Measurements from ENCODE around the gene DLGAP4. TPM values are rescaled to one million over a fixed set of nuclear protein-coding genes. Genes with fewer than 3 reads are reported as not detected.

Gene DLGAP4
- total and polyA plus RNA-seq, 10 of the 15 experiments (the other 5 are each of a cell fraction or from before 2014, with no cell fraction given): 0.42 to 43.3 (median 19.0) TPM

- Histone ChIP-seq H4K20me1 (ENCODE audit: control insufficient read depth, insufficient read depth) (no peaks in the 10 kb centered on the region), H2AFZ (ENCODE audit: control insufficient read depth, low read depth, low read length) (no peak overlapping the region), H3K4me2 (ENCODE audit: control insufficient read depth, insufficient read depth) (no peak overlapping the region), H3K4me1 (ENCODE audit: control insufficient read depth, insufficient read depth, low read length) (no peaks in the 10 kb centered on the region), H3K79me2 (ENCODE audit: control insufficient read depth, insufficient read depth, low read length) (no peaks in the 10 kb centered on the region), H3K27me3 (replicated peaks in 1 of 2; ENCODE audit: control insufficient read depth in 2 of 2, insufficient read depth in 2 of 2, low read length in 1 of 2) (peaks cover 0 to 8% of the 10 kb centered on the region in 2 experiments; a peak in 2 of 4 replicates), H3K27ac (ENCODE audit: control insufficient read depth, insufficient read depth) (no peak overlapping the region), H3K9ac (ENCODE audit: control insufficient read depth, insufficient read depth, low read length) (no peak overlapping the region), H3K36me3 (ENCODE audit: control insufficient read depth in 2 of 2, insufficient read depth in 2 of 2, low read length in 1 of 2) (no peaks in the 10 kb centered on the region), H3K9me3 (replicated peaks; ENCODE audit: control insufficient read depth, insufficient read depth, low read length) (no peaks in the 10 kb centered on the region), H3K4me3 (no peak overlapping the region)
- DNase-seq (ENCODE audit: low read depth, low spot score): no peak
- intact Hi-C loops (cut with micrococcal nuclease; ENCODE audit: unreplicated experiment) (no loop called here), in situ Hi-C loops (cut with MboI) (no loop called here)
- no peak for ATAC-seq
- TF ChIP-seq CHD4 (IDR thresholded peaks at IDR 0.05): no peak
- POLR2A ChIA-PET: no interaction called here
- BruUV-seq (replicated peaks): no TSS peak
- CTCF ChIA-PET: no interaction called here
- WGBS (ENCODE audit: insufficient coverage, insufficient replicate concordance, low lambda C conversion rate, missing lambda C conversion rate): 4% methylated on average over 5 of the region's 5 CpGs
- RAD21 ChIA-PET (ENCODE audit: unreplicated experiment): no interaction called here
- SMC1A ChIA-PET (ENCODE audit: uncharacterized antibody, unreplicated experiment): interaction anchor here (0.6 kb wide), 1 partner anchor 15 kb away, joined by 3 read pairs; no protein-coding TSS in a partner anchor
- FAIRE-seq: no peak
These were observed 27.7 kb downstream of the DLGAP4 start for GRCh38 chr20:36333841-36334240.

- DNase-seq (ENCODE audit: low read depth, low spot score) (no peak), FAIRE-seq (no peak), ATAC-seq (no peak)
- intact Hi-C loops (cut with micrococcal nuclease; ENCODE audit: unreplicated experiment) (no loop called here), in situ Hi-C loops (cut with MboI) (no loop called here)
- Histone ChIP-seq H3K9me3 (replicated peaks; ENCODE audit: control insufficient read depth, insufficient read depth, low read length) (no peaks in the 10 kb centered on the region), H3K9ac (ENCODE audit: control insufficient read depth, insufficient read depth, low read length) (no peak overlapping the region), H3K4me1 (ENCODE audit: control insufficient read depth, insufficient read depth, low read length) (no peaks in the 10 kb centered on the region), H3K27ac (ENCODE audit: control insufficient read depth, insufficient read depth) (no peak overlapping the region), H3K79me2 (ENCODE audit: control insufficient read depth, insufficient read depth, low read length) (no peaks in the 10 kb centered on the region), H3K4me2 (ENCODE audit: control insufficient read depth, insufficient read depth) (no peak overlapping the region), H3K4me3 (no peak overlapping the region), H3K27me3 (replicated peaks in 1 of 2; ENCODE audit: control insufficient read depth in 2 of 2, insufficient read depth in 2 of 2, low read length in 1 of 2) (peaks cover 0 to 8% of the 10 kb centered on the region in 2 experiments; a peak in 2 of 4 replicates), H4K20me1 (ENCODE audit: control insufficient read depth, insufficient read depth) (no peaks in the 10 kb centered on the region), H3K36me3 (ENCODE audit: control insufficient read depth in 2 of 2, insufficient read depth in 2 of 2, low read length in 1 of 2) (no peaks in the 10 kb centered on the region), H2AFZ (ENCODE audit: control insufficient read depth, low read depth, low read length) (no peak overlapping the region)
- POLR2A ChIA-PET: no interaction called here
- no TSS peak for BruUV-seq (replicated peaks)
- CTCF ChIA-PET: no interaction called here
- RAD21 ChIA-PET (ENCODE audit: unreplicated experiment): no interaction called here
- WGBS (ENCODE audit: insufficient coverage, insufficient replicate concordance, low lambda C conversion rate, missing lambda C conversion rate): 27% methylated on average over 20 of the region's 20 CpGs
- SMC1A ChIA-PET (ENCODE audit: uncharacterized antibody, unreplicated experiment): interaction anchor here (0.6 kb wide), 1 partner anchor 14 kb away, joined by 3 read pairs; no protein-coding TSS in a partner anchor
- no peak for TF ChIP-seq KAT2A (conservative IDR thresholded peaks at IDR 0.05; ENCODE audit: control insufficient read depth, low read depth, low read length)
- no peak for TF ChIP-seq IKZF2 (IDR thresholded peaks at IDR 0.05)
- TF ChIP-seq, protein P1, sequence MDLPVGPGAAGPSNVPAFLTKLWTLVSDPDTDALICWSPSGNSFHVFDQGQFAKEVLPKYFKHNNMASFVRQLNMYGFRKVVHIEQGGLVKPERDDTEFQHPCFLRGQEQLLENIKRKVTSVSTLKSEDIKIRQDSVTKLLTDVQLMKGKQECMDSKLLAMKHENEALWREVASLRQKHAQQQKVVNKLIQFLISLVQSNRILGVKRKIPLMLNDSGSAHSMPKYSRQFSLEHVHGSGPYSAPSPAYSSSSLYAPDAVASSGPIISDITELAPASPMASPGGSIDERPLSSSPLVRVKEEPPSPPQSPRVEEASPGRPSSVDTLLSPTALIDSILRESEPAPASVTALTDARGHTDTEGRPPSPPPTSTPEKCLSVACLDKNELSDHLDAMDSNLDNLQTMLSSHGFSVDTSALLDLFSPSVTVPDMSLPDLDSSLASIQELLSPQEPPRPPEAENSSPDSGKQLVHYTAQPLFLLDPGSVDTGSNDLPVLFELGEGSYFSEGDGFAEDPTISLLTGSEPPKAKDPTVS (IDR thresholded peaks at IDR 0.05; ENCODE audit: low read depth, low read length): no peak
- no peak for TF ChIP-seq GABPA (IDR thresholded peaks at IDR 0.05; ENCODE audit: low read depth)
- TF ChIP-seq PKNOX1 (IDR thresholded peaks at IDR 0.05): no peak
- no peak for TF ChIP-seq ETV6 (conservative IDR thresholded peaks at IDR 0.05 in 1 of 2, IDR thresholded peaks at IDR 0.05 in 1 of 2; ENCODE audit: borderline replicate concordance in 1 of 2, low read depth in 1 of 2)
- no peak for TF ChIP-seq CBFB (IDR thresholded peaks at IDR 0.05; ENCODE audit: low read depth)
- TF ChIP-seq USF2 (IDR thresholded peaks at IDR 0.05; ENCODE audit: borderline replicate concordance, low read depth, low read length): no peak
- TF ChIP-seq RELA (IDR thresholded peaks at IDR 0.05; ENCODE audit: borderline replicate concordance, partially characterized antibody): no peak
- no peak for TF ChIP-seq SIN3A (IDR thresholded peaks at IDR 0.05; ENCODE audit: low read depth, low read length)
- TF ChIP-seq PAX5 (IDR thresholded peaks at IDR 0.05; ENCODE audit: borderline replicate concordance, low read depth, low read length): no peak
- TF ChIP-seq NR2C2 (IDR thresholded peaks at IDR 0.05; ENCODE audit: borderline replicate concordance, control insufficient read depth, insufficient read length, low read depth): no peak
These were observed 28.4 kb downstream of the DLGAP4 start for GRCh38 chr20:36334281-36335205.

All from GM12878 (cell line).